CD8-positive, alpha-beta memory T cell (primary cell): Measurements from ENCODE around the gene KNDC1. TPM values are rescaled to one million over a fixed set of nuclear protein-coding genes. Genes with fewer than 3 reads are reported as not detected.

ENCODE experiments used
- CTCF ChIA-PET: fragments of 350-600 bp; sonication (Branson Sonifier 250); formaldehyde crosslinking; loops from one replicate; lab custom pipeline; 2021; ENCODE audit warnings: antibody characterized with exemption; lab: Charles Lee
- POLR2A ChIA-PET: fragments of 350-600 bp; sonication (Branson Sonifier 250); formaldehyde crosslinking; loops from one replicate; lab custom pipeline; 2021; ENCODE audit warnings: antibody characterized with exemption; lab: Charles Lee
- DNase-seq, 5 donors: peaks; one replicate each; pipeline versions ENCODE4 v3.0.0 to v3.0.0-alpha.2; 2020 to 2022; ENCODE audit warnings: mixed read lengths in 1 of 5
- H3K27ac ChIP-seq: one replicate; pipeline ENCODE4 v1.7.0; 2013; ENCODE audit warnings: low read depth, mild to moderate bottlenecking, low read length, moderate library complexity
- H3K27me3 ChIP-seq: 2 replicates; pipeline ENCODE4 v1.7.0; 2013; ENCODE audit warnings: low read length, mild to moderate bottlenecking; ENCODE audit not compliant: insufficient read depth, poor library complexity, severe bottlenecking
- H3K36me3 ChIP-seq: 2 replicates; pipeline ENCODE4 v1.7.0; 2013; ENCODE audit warnings: mild to moderate bottlenecking, low read length, moderate library complexity; ENCODE audit not compliant: insufficient read depth
- H3K4me1 ChIP-seq: 2 replicates; pipeline ENCODE4 v1.7.0; 2013; ENCODE audit warnings: mild to moderate bottlenecking, low read length, moderate library complexity; ENCODE audit not compliant: insufficient read depth
- H3K4me3 ChIP-seq: 2 replicates; pipeline ENCODE4 v1.7.0; 2013; ENCODE audit warnings: mild to moderate bottlenecking, low read length
- H3K9me3 ChIP-seq: 2 replicates; pipeline ENCODE4 v1.7.0; 2013; ENCODE audit warnings: mild to moderate bottlenecking, low read length
- H3K27ac Mint-ChIP-seq, 8 donors: one replicate each; pipeline ENCODE4 v1.8.0; 2020 to 2021; ENCODE audit warnings: mixed read lengths in 8 of 8, mild to moderate bottlenecking in 6 of 8, inconsistent platforms in 3 of 8, moderate library complexity in 3 of 8
- H3K27me3 Mint-ChIP-seq, 2 donors: one replicate each; pipeline ENCODE4 v1.8.0; 2020 to 2021; ENCODE audit warnings: mixed read lengths in 2 of 2, mild to moderate bottlenecking in 1 of 2, moderate library complexity in 1 of 2
- H3K36me3 Mint-ChIP-seq, 3 donors: one replicate each; pipeline ENCODE4 v1.8.0; 2020 to 2021; ENCODE audit warnings: mixed read lengths in 3 of 3, inconsistent platforms in 1 of 3, mild to moderate bottlenecking in 1 of 3
- H3K4me1 Mint-ChIP-seq, 3 donors: one replicate each; pipeline ENCODE4 v1.8.0; 2020 to 2021; ENCODE audit warnings: mixed read lengths in 3 of 3, inconsistent platforms in 1 of 3, mild to moderate bottlenecking in 1 of 3
- H3K4me3 Mint-ChIP-seq, 7 donors: one replicate each; pipeline ENCODE4 v1.8.0; 2020 to 2021; ENCODE audit warnings: mixed read lengths in 7 of 7, mild to moderate bottlenecking in 6 of 7, moderate library complexity in 4 of 7, inconsistent platforms in 2 of 7
- H3K9me3 Mint-ChIP-seq, 5 donors: one replicate each; pipeline ENCODE4 v1.8.0; 2020 to 2022; ENCODE audit warnings: mixed read lengths in 5 of 5, mild to moderate bottlenecking in 3 of 5, moderate library complexity in 2 of 5, inconsistent platforms in 1 of 5
- polyA plus RNA-seq: library from polyadenylated mRNA; unstranded; fragments of 300-500 nt; fragmentation: Illumina TruSeq; gene quantifications from one replicate; pipeline ENCODE4 v1.2.3, GENCODE V29; 2021
- total RNA-seq, 2 experiments: library from RNA; stranded (reverse); gene quantifications; one replicate each; pipeline ENCODE4 v1.2.3, GENCODE V29; 2021

The KNDC1 gene
- total and polyA plus RNA-seq, 3 experiments from 2014 or later = 0.05 TPM; not detected in 2

DNA sequence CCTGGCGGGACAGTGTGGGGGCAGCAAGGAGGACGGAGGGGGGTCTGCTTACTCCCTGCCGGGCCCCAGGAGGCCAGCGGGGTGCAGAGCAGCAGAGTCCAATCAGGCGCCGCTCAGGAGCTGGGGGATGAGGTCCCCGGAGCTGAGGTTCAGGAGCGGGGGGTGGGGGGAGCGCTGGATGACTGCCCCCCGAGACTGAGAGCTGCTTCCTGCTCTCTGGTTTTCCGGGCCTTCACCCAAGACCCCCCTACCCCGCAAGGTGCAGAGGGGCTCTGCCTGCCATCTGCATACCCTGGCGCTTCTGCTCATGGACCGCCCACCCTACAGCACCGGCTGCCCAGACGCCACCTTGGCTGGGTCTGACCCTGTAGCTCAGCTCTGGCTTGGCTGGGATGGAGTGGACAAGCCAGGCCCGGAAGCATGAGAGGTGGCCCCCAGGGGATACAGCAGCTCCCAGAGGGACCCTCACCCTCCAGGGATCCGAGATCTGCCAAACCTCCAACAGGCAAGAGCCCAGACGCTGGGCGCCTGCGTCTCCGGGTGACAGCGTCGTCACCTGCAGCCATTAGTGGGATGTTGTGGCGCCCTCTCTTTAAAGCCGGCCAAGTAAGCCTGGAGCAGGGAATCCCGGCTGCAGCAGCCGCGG lies 930 bp downstream of the KNDC1 start:
- H3K27me3 Mint-ChIP-seq = peaks cover 12 to 17% of the 10 kb centered on the region in 2 donors
- no peaks in the 10 kb centered on the region for H3K4me1 ChIP-seq
- peaks cover 10% of the 10 kb centered on the region for H3K27me3 ChIP-seq
- no peak overlapping the region for H3K27ac ChIP-seq
- no peaks in the 10 kb centered on the region for H3K36me3 Mint-ChIP-seq
- ChIA-PET CTCF (no interaction called here), POLR2A (no interaction called here)
- H3K4me3 Mint-ChIP-seq = peak overlapping the region in 3 of 7 donors; percentile 28 to 76 (median 52)
- H3K27ac Mint-ChIP-seq = no peak overlapping the region
- H3K36me3 ChIP-seq = no peaks in the 10 kb centered on the region
- no peaks in the 10 kb centered on the region for H3K9me3 ChIP-seq
- no peaks in the 10 kb centered on the region for H3K9me3 Mint-ChIP-seq
- no peak overlapping the region for H3K4me3 ChIP-seq
- DNase-seq = no peak
- no peaks in the 10 kb centered on the region for H3K4me1 Mint-ChIP-seq

DNA sequence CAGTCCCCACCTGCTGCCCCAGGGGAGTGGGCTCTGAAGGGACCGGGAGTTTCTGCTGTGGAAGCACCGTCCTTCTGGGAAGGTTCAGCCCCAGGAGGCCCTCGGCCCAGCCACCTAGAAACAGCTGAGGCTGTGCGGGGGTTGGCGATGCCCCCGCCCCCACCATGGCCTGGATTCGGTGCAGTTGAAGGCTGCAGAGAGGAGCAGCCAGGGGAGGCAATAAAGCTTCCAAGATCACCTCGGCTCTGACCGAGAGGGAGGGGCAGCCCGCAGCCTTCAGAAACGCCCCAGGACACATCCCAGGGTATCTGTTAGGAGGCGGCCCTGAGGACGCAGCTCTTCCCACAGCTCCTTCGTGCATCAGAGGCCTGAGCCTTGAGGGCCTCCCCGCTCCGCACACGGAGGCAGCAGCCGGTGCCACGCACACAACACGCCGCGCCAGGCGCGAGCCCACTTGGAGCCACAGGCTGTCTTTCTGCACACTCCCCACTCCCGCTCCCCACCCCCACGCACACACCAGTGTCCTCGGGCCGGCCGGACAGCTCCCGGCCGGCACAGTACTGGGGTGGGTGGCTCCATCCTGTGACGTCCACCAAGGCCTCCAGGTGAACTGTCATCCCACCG lies 1.6 kb downstream of the KNDC1 start:
- Mint-ChIP-seq H3K4me1 (no peaks in the 10 kb centered on the region), H3K4me3 (peak overlapping the region in 1 of 7 donors; percentile 28), H3K27ac (no peak overlapping the region), H3K36me3 (no peaks in the 10 kb centered on the region), H3K9me3 (no peaks in the 10 kb centered on the region), H3K27me3 (peaks cover 12 to 19% of the 10 kb centered on the region in 2 donors)
- Histone ChIP-seq H3K4me3 (no peak overlapping the region), H3K36me3 (no peaks in the 10 kb centered on the region), H3K27me3 (peaks cover 10% of the 10 kb centered on the region), H3K9me3 (no peaks in the 10 kb centered on the region), H3K27ac (no peak overlapping the region), H3K4me1 (no peaks in the 10 kb centered on the region)
- ChIA-PET CTCF (no interaction called here), POLR2A (no interaction called here)
- no peak for DNase-seq

DNA sequence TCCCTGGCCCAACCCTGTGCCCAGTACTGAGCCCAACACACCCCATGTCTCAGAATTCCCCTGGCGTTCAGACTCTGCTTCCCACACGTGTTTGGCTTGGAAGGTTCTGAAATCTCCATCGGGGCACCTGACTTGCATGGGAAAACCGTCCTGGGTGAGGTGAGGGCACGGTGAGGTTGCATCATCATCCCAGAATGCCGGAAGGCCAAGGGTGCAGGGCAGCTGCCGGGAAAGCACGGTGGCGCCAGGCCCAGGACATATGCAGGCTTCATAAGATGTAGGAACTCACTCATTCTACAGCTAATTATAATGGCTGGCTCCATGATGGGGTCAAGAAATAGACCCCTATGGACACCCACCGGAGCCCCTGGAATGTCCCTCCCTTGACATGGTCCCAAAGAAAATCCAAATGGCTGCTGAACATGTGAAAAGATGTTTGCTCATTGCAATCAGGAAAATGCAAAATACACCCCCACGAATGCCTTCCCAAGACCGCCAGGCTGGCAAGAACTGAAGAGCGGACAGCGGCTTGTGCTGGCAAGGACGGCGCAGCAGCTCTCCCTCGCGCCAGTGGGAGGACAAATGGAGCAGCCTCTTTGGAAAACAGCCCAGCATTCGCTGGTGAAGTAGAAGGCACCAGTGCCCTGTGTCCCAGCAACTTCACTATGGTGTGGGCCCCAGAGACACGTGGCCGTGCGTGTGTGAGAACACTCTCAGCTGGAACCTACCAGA lies 2.3 kb downstream of the KNDC1 start:
- ChIA-PET POLR2A (no interaction called here), CTCF (no interaction called here)
- H3K36me3 ChIP-seq = no peaks in the 10 kb centered on the region
- Mint-ChIP-seq H3K9me3 (no peaks in the 10 kb centered on the region), H3K4me1 (no peaks in the 10 kb centered on the region), H3K4me3 (peak overlapping the region in 1 of 7 donors; percentile 28), H3K36me3 (no peaks in the 10 kb centered on the region), H3K27ac (no peak overlapping the region), H3K27me3 (peaks cover 12 to 19% of the 10 kb centered on the region in 2 donors)
- no peak for DNase-seq
- no peaks in the 10 kb centered on the region for H3K9me3 ChIP-seq
- no peak overlapping the region for H3K4me3 ChIP-seq
- H3K27me3 ChIP-seq = peaks cover 10% of the 10 kb centered on the region
- H3K4me1 ChIP-seq = no peaks in the 10 kb centered on the region
- H3K27ac ChIP-seq = no peak overlapping the region

DNA sequence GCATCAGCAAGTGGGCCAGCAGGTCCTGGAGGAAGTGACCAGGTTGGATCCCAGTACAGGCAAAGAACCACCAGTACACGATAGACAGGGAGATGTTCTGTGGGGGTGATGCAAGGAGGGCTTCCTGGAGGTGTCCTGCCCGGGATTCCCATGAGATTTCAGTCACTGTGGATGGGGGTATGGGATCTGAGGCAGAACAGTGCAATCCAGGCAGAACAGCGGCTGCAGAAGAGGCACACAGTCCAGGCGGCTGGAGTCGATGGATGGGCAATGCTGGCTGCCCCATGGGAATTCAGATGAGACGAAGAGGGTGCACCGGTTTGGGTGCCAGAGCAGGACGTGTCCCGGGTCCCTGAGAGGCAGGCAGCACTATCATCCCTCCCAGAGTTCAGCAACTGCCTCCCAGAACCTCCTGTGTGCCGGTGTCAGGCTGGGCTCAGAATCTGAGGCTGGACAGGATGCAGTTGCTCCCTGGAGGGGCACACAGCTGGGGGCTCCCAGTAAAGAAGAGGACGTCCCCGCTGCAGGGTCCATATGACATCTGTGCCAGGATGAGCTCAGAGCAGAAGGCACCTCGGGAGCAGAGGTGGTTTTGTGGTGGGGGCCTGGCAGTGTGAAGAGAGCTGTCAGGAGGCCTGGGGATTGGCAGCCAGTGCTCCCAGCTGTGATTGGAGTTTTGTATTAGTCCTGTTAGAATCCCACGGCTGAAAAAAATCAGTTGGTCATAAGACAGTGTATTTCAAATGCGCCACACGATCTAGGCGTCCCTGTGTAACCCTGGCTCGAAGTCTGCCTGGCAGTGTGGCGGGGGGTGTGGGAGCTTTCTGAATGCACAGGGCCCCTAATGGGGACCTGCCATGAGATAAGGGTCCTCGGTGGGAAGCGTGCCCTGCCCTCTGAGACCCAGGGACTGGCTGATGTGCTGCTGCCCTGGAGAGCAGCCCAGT lies 3.2 kb downstream of the KNDC1 start:
- Histone ChIP-seq H3K36me3 (no peaks in the 10 kb centered on the region), H3K4me3 (no peak overlapping the region), H3K27me3 (peaks cover 10% of the 10 kb centered on the region), H3K9me3 (no peaks in the 10 kb centered on the region), H3K27ac (no peak overlapping the region), H3K4me1 (no peaks in the 10 kb centered on the region)
- Mint-ChIP-seq H3K4me3 (peak overlapping the region in 1 of 7 donors; percentile 65), H3K27ac (peak overlapping the region in 1 of 8 donors; percentile 43), H3K36me3 (no peaks in the 10 kb centered on the region), H3K27me3 (peaks cover 12 to 16% of the 10 kb centered on the region in 2 donors), H3K9me3 (no peaks in the 10 kb centered on the region), H3K4me1 (no peaks in the 10 kb centered on the region)
- CTCF ChIA-PET = no interaction called here
- no peak for DNase-seq
- POLR2A ChIA-PET = no interaction called here

DNA sequence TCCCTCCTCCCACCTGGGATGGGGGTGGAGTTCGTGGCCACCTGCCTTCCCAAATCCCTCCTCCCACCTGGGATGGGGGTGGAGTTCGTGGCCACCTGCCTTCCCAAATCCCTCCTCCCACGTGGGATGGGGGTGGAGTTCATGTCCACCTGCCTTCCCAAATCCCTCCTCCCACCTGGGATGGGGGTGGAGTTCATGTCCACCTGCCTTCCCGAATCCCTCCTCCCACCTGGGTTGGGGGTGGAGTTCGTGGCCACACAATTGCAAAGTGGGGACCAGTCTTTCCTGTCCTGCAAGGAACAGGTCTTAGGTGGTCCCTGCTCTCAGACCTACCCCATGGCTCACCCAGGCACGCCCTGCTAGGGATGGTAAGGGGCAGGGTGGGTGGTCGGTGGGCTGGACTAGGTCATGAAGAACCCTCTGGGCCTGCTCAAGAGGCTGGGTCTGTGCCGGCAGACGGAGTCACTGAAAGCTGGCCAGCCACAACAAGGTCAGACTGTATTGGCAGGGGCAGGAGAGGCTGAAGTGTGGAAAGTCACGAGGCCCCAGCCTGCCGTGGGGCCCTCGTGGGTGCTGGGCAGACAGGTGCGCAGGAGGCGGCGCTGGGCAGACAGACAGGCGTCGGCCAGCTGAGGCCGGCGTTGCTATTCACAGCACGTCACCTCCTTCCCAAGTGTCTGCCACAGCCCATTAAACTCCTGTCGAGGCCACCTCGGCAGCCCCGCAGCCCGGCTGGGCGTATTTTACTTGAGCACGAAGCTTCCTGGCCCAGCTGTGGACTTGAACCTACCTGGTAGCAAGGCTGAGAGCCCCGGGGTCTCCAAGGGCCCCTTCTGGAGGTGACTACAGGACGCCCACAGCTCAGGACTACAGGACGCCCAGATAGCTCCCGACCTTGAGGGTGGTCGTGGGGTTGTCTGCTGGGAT lies 4.1 kb downstream of the KNDC1 start:
- Histone ChIP-seq H3K4me1 (no peaks in the 10 kb centered on the region), H3K9me3 (no peaks in the 10 kb centered on the region), H3K36me3 (no peaks in the 10 kb centered on the region), H3K27ac (no peak overlapping the region), H3K27me3 (peaks cover 10% of the 10 kb centered on the region), H3K4me3 (no peak overlapping the region)
- H3K27me3 Mint-ChIP-seq = peaks cover 12 to 15% of the 10 kb centered on the region in 2 donors
- no peaks in the 10 kb centered on the region for H3K4me1 Mint-ChIP-seq
- no peak overlapping the region for H3K27ac Mint-ChIP-seq
- no peak overlapping the region for H3K4me3 Mint-ChIP-seq
- POLR2A ChIA-PET = no interaction called here
- H3K36me3 Mint-ChIP-seq = no peaks in the 10 kb centered on the region
- CTCF ChIA-PET = no interaction called here
- no peaks in the 10 kb centered on the region for H3K9me3 Mint-ChIP-seq
- DNase-seq = peak in 1 of 5 donors; percentile 44

DNA sequence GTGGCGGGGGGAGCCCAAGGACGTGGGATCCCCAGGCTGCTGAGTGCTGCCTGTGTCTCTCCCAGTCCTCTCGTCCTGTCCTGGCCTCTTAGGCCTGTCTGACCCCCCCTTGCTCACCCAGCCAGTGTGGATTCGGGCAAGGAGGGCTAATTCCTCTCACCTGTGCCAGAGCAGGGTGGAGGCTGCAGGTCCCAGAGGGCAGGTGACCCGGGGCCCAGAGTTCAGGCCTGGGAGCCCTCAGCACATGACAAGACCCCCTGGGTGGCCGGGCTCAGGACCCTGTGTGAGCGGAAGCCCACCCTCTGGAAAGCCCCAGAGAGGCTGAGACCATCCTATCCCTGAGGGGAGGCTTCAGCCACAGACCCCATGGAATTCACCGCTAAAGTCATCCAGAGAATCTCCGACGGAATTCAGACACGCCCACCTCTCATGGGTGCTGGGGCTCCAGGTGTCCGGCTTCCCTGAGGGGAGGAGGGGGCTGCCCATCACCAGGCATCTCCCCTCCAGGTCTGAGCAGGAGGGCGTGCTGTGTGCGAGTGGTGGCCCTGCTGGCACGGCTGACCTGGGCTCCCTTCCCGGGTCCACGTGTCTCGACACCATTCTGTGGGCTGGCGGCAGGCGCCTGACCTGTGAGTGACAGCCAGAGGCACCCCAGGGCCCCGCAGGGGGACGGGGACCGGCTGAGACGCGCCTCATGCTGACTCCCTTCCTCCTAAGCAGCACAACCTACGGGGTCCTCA lies 5.0 kb downstream of the KNDC1 start:
- H3K9me3 ChIP-seq = no peaks in the 10 kb centered on the region
- no peaks in the 10 kb centered on the region for H3K36me3 Mint-ChIP-seq
- H3K4me1 ChIP-seq = no peaks in the 10 kb centered on the region
- H3K9me3 Mint-ChIP-seq = no peaks in the 10 kb centered on the region
- no peak overlapping the region for H3K4me3 Mint-ChIP-seq
- no peak overlapping the region for H3K4me3 ChIP-seq
- H3K27ac Mint-ChIP-seq = no peak overlapping the region
- no peaks in the 10 kb centered on the region for H3K4me1 Mint-ChIP-seq
- peaks cover 12 to 15% of the 10 kb centered on the region in 2 donors for H3K27me3 Mint-ChIP-seq
- H3K27me3 ChIP-seq = peaks cover 10% of the 10 kb centered on the region
- H3K27ac ChIP-seq = no peak overlapping the region
- ChIA-PET POLR2A (no interaction called here), CTCF (no interaction called here)
- H3K36me3 ChIP-seq = no peaks in the 10 kb centered on the region
- DNase-seq = peak in 1 of 5 donors; percentile 35
